ENCODE results near the gene RAB43.
"Not testable (repeated sequence)": the region's sequence is repeated elsewhere in the genome, so short reads cannot be mapped to it uniquely, and the experiment has no call there.

RAB43 gene

GRCh38 chr3:129121792-129122411, at the start of gene RAB43:
TSS of gene RAB43 (minus strand) at chr3:129121804. CDS start at chr3:129121489, 315 bp downstream.
- DNase-seq (ENCODE audit: low read depth): peak; percentile 76

GRCh38 chr3:129166579-129167332, 45.2 kb upstream of the RAB43 start:
- no peak for DNase-seq (ENCODE audit: low read depth)

GRCh38 chr3:129165594-129165993, 44.0 kb upstream of the RAB43 start:
- not testable (repeated sequence) for DNase-seq (ENCODE audit: low read depth)

- no peak for DNase-seq (ENCODE audit: low read depth)
These were observed 42.9 kb upstream of the RAB43 start for GRCh38 chr3:129164500-129164899.

GRCh38 chr3:129162729-129163579, 41.4 kb upstream of the RAB43 start:
- no peak for DNase-seq (ENCODE audit: low read depth)

- DNase-seq (ENCODE audit: low read depth): no peak
These were observed 40.3 kb upstream of the RAB43 start for GRCh38 chr3:129161860-129162271.

- peak; percentile 82 for DNase-seq (ENCODE audit: low read depth)
These were observed 39.6 kb upstream of the RAB43 start, which contains the start of gene ISY1 for GRCh38 chr3:129160891-129161859. TSS of gene ISY1 (minus strand) at chr3:129161063. CDS start at chr3:129160975, 88 bp downstream.

GRCh38 chr3:129144786-129145185, 23.2 kb upstream of the RAB43 start:
- no peak for DNase-seq (ENCODE audit: low read depth)

GRCh38 chr3:129141011-129141410, 19.4 kb upstream of the RAB43 start:
- DNase-seq (ENCODE audit: low read depth): not testable (repeated sequence)

GRCh38 chr3:129139911-129140310, 18.3 kb upstream of the RAB43 start:
- DNase-seq (ENCODE audit: low read depth): no peak

- DNase-seq (ENCODE audit: low read depth): not testable (repeated sequence)
These were observed 14.7 kb upstream of the RAB43 start for GRCh38 chr3:129136275-129136674.

- no peak for DNase-seq (ENCODE audit: low read depth)
These were observed 10.7 kb upstream of the RAB43 start for GRCh38 chr3:129132097-129132866.

- no peak for DNase-seq (ENCODE audit: low read depth)
These were observed 10.0 kb upstream of the RAB43 start for GRCh38 chr3:129131465-129132088.

GRCh38 chr3:129130291-129130813, 8.7 kb upstream of the RAB43 start:
- no peak for DNase-seq (ENCODE audit: low read depth)

GRCh38 chr3:129128357-129129155, 7.0 kb upstream of the RAB43 start:
- no peak for DNase-seq (ENCODE audit: low read depth)

- DNase-seq (ENCODE audit: low read depth): no peak
These were observed 5.2 kb upstream of the RAB43 start for GRCh38 chr3:129126726-129127280.

GRCh38 chr3:129123314-129124060, 1.9 kb upstream of the RAB43 start:
- no peak for DNase-seq (ENCODE audit: low read depth)

Data from activated T-helper 9 cell treated with anti-CD3 and anti-CD28 coated beads, Interleukin-2, amount 50 U/mL, for 16 hours (primary cell).